Measurements from ENCODE around the gene BRICD5. TPM values are rescaled to one million over a fixed set of nuclear protein-coding genes. Genes with fewer than 3 reads are reported as not detected.

The BRICD5 gene
- total RNA-seq, 2 donors from 2014 or later, result 7.7 to 15.2 TPM

DNA sequence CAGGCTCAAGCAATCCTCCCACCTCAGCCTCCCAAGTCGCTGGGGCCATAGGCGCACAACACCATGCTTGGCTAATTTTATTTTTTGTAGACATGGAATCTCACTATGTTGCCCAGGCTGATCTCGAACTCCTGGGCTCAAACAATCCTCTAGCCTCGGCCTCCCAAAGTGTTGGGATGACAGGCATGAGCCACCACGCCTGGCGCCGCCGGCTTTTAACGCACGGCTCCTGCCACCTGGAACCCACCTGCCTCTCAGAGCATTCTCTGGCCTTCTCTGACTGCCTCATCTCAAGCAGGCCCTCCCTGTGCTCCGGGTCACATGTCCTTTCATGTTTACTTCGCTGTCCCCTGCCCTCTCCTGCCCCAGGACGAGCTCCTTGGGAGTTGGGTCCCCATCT lies 24.6 kb downstream of the BRICD5 start:
- H3K36me3 ChIP-seq, result no peaks in the 10 kb centered on the region
- DNase-seq, result no peak
- H3K27ac ChIP-seq, result no peak overlapping the region
- no peaks in the 10 kb centered on the region for H3K27me3 ChIP-seq
- H3K4me1 ChIP-seq, result no peaks in the 10 kb centered on the region
- no peak overlapping the region for H3K9ac ChIP-seq (ENCODE audit: low read depth in 2 of 2, low read length in 2 of 2)
- intact Hi-C loops (cut with DNase I), result no loop called here
- H3K4me3 ChIP-seq, result no peak overlapping the region
- TF ChIP-seq, protein P1, sequence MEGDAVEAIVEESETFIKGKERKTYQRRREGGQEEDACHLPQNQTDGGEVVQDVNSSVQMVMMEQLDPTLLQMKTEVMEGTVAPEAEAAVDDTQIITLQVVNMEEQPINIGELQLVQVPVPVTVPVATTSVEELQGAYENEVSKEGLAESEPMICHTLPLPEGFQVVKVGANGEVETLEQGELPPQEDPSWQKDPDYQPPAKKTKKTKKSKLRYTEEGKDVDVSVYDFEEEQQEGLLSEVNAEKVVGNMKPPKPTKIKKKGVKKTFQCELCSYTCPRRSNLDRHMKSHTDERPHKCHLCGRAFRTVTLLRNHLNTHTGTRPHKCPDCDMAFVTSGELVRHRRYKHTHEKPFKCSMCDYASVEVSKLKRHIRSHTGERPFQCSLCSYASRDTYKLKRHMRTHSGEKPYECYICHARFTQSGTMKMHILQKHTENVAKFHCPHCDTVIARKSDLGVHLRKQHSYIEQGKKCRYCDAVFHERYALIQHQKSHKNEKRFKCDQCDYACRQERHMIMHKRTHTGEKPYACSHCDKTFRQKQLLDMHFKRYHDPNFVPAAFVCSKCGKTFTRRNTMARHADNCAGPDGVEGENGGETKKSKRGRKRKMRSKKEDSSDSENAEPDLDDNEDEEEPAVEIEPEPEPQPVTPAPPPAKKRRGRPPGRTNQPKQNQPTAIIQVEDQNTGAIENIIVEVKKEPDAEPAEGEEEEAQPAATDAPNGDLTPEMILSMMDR (IDR thresholded peaks at IDR 0.05), result no peak
- no peaks in the 10 kb centered on the region for H3K9me3 ChIP-seq

DNA sequence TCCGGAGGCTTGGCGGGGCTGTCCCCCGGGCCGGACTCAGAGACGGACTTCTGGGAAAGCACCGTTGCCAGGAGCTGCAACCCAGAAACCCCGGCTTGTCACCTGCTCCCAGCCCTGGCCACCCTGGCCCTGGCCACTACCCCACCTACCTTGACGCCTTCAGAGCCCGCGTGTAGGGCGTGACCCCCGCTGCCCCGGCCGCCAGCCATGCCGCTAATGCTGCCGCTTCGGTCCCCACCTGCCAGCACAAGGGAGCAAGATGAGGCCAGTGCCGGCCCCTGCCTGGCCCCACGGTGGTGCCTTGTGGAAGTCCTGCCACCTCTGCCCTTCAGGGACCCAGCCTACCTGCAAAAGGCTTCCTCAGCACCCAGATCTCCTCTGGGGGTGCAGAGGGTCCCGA lies 25.7 kb downstream of the BRICD5 start:
- TF ChIP-seq, protein P1 (IDR thresholded peaks at IDR 0.05), result no peak
- intact Hi-C loops (cut with DNase I), result no loop called here

DNA sequence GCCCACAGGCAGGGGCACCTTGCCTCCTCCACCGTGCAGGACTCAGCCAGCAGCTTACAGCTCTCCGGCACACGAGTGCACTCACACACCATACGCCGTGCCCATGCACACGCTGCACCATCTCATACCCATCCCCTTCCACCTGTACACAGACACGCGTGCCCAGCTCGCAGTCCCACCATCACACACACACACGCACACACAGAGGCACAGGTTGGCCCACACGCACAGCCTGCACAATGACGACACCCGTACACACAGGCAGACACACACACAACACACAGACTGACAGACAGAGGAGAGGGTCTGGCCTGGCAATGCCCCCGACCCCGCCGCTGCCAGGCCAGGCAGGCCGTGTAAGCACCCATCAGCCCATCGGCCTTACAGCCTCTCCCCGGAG lies 26.3 kb downstream of the BRICD5 start:
- no peaks in the 10 kb centered on the region for H3K27me3 ChIP-seq
- H3K9me3 ChIP-seq, result no peaks in the 10 kb centered on the region
- TF ChIP-seq, protein P1 (IDR thresholded peaks at IDR 0.05), result no peak
- H3K4me3 ChIP-seq, result no peak overlapping the region
- no peak overlapping the region for H3K27ac ChIP-seq
- no peak overlapping the region for H3K9ac ChIP-seq (ENCODE audit: low read depth in 2 of 2, low read length in 2 of 2)
- no peaks in the 10 kb centered on the region for H3K4me1 ChIP-seq
- intact Hi-C loops (cut with DNase I), result no loop called here
- no peaks in the 10 kb centered on the region for H3K36me3 ChIP-seq
- DNase-seq, result no peak

More for the DNA sequence above, 25.7 kb downstream of the BRICD5 start:
- no peak for DNase-seq
- H3K36me3 ChIP-seq, result no peaks in the 10 kb centered on the region
- H3K9ac ChIP-seq (ENCODE audit: low read depth in 2 of 2, low read length in 2 of 2), result no peak overlapping the region
- no peaks in the 10 kb centered on the region for H3K4me1 ChIP-seq
- no peak overlapping the region for H3K4me3 ChIP-seq
- H3K9me3 ChIP-seq, result no peaks in the 10 kb centered on the region
- H3K27ac ChIP-seq, result no peak overlapping the region
- H3K27me3 ChIP-seq, result no peaks in the 10 kb centered on the region

DNA sequence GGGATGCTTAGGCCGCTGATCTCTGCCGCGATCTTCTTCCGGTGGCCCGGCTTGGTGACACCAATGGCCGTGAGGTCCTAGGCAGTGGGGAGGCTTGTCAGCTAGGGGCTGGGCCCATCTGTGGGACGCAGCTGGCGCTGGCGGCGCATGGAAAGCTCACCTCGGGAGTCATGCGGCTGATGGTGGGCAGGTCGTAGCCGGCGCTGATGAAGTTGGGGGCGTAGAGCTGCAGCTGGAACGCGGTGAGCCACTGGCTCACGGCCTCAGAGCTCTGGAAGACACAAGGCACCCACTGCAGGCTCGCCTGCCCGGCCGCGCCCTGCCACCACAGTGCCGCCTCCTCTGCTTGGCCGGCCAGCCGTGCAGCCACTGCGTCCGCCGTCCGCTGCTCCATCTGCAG lies 27.0 kb downstream of the BRICD5 start:
- DNase-seq, result no peak
- H3K36me3 ChIP-seq, result no peaks in the 10 kb centered on the region
- no peaks in the 10 kb centered on the region for H3K27me3 ChIP-seq
- H3K9me3 ChIP-seq, result no peaks in the 10 kb centered on the region
- H3K4me1 ChIP-seq, result no peaks in the 10 kb centered on the region
- H3K9ac ChIP-seq (ENCODE audit: low read depth in 2 of 2, low read length in 2 of 2), result no peak overlapping the region
- H3K27ac ChIP-seq, result no peak overlapping the region
- no peak overlapping the region for H3K4me3 ChIP-seq
- TF ChIP-seq, protein P1 (IDR thresholded peaks at IDR 0.05), result no peak
- intact Hi-C loops (cut with DNase I), result no loop called here

DNA sequence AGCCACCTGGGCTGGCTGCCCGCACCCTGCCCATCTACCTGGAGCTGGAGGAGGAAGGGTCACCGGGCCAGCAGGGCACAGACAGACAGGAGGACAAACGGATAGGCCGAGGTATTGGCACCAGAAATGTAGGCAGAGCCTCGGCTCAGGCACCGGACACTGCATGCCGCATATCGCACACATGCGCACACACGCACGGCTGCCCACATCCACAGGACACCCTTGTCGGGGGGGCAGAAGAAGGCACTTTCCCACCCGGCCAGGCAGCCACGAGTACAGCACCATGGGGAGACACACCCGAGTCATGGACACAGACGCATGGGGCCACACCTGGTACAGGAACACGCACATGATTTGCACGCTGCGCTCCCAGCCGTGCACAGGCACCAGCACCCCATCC lies 28.7 kb downstream of the BRICD5 start:
- TF ChIP-seq, protein P1 (IDR thresholded peaks at IDR 0.05), result no peak
- no peak overlapping the region for H3K27ac ChIP-seq
- no peak for DNase-seq
- H3K27me3 ChIP-seq, result no peaks in the 10 kb centered on the region
- H3K4me3 ChIP-seq, result no peak overlapping the region
- H3K9me3 ChIP-seq, result no peaks in the 10 kb centered on the region
- no peaks in the 10 kb centered on the region for H3K36me3 ChIP-seq
- no peaks in the 10 kb centered on the region for H3K4me1 ChIP-seq
- intact Hi-C loops (cut with DNase I), result no loop called here
- H3K9ac ChIP-seq (ENCODE audit: low read depth in 2 of 2, low read length in 2 of 2), result no peak overlapping the region

Measured in colonic mucosa (tissue), 4 donors.